T-cell (primary cell): ENCODE data around the gene ROBO2. TPM values are rescaled to one million over a fixed set of nuclear protein-coding genes. Genes with fewer than 3 reads are reported as not detected.

Source experiments
- ATAC-seq, 4 experiments: fragments of 200-7000 bp in 3 of 4; fragments of 150-1000 bp in 1 of 4; cut with Tn5 transposase; replicated peaks in 1 of 4; 1 replicate in 3 of 4; 2 replicates in 1 of 4; pipeline ENCODE4 v1.10.0; 2021; ENCODE audit warnings: moderate library complexity in 3 of 4, mild to moderate bottlenecking in 2 of 4, moderate number of reproducible peaks in 1 of 4
- CTCF ChIA-PET, 2 donors: fragments of 300-600 bp; sonication (Branson Sonifier 250); formaldehyde crosslinking; loops; one replicate each; lab custom pipeline; 2022; ENCODE audit warnings: antibody characterized with exemption in 2 of 2; lab: Charles Lee
- POLR2A ChIA-PET, 2 donors: fragments of 300-600 bp; sonication (Branson Sonifier 250); formaldehyde crosslinking; loops; one replicate each; lab custom pipeline; 2022; ENCODE audit warnings: antibody characterized with exemption in 2 of 2; lab: Charles Lee
- DNase-seq, 35 experiments: peaks; one replicate each; pipeline versions ENCODE4 v3.0.0 to v3.0.0-alpha.2; 2013 to 2023
- H3K27ac ChIP-seq: one replicate; pipeline ENCODE4 v1.5.1; 2013; ENCODE audit warnings: low read length
- H3K27me3 ChIP-seq, 2 experiments: replicated peaks in 1 of 2; 1 replicate in 1 of 2; 2 replicates in 1 of 2; pipeline versions ENCODE4 v1.6.1 to v1.7.0; 2013; ENCODE audit warnings: low read length in 1 of 2, mixed read lengths in 1 of 2; ENCODE audit not compliant: control insufficient read depth in 2 of 2, insufficient read depth in 2 of 2; ENCODE audit errors: extremely low read depth in 1 of 2
- H3K36me3 ChIP-seq, 2 donors: 1 replicate in 1 of 2; 2 replicates in 1 of 2; pipeline versions ENCODE4 v1.6.1 to v1.7.0; 2013; ENCODE audit warnings: low read length in 1 of 2; ENCODE audit not compliant: control insufficient read depth in 2 of 2, insufficient read depth in 1 of 2; ENCODE audit errors: extremely low read depth in 1 of 2
- H3K4me1 ChIP-seq, 2 experiments: 1 replicate in 1 of 2; 2 replicates in 1 of 2; pipeline versions ENCODE4 v1.6.1 to v1.7.0; 2013; ENCODE audit warnings: low read length in 2 of 2, mixed read lengths in 1 of 2; ENCODE audit not compliant: insufficient read depth in 2 of 2, control insufficient read depth in 1 of 2; ENCODE audit errors: extremely low read depth in 1 of 2
- H3K4me3 ChIP-seq, 2 donors: 1 replicate in 1 of 2; 2 replicates in 1 of 2; pipeline versions ENCODE4 v1.5.1 to v1.7.0; 2013; ENCODE audit warnings: mild to moderate bottlenecking in 2 of 2, low read length in 1 of 2, moderate library complexity in 1 of 2; ENCODE audit not compliant: control insufficient read depth in 1 of 2; ENCODE audit errors: extremely low read depth in 1 of 2
- H3K9me3 ChIP-seq: 2 replicates; pipeline ENCODE4 v1.7.0; 2013
- H3K27ac Mint-ChIP-seq, 2 donors: one replicate each; pipeline ENCODE4 v1.8.0; 2020 to 2021; ENCODE audit warnings: mild to moderate bottlenecking in 2 of 2, mixed read lengths in 2 of 2
- H3K27me3 Mint-ChIP-seq, 2 donors: one replicate each; pipeline ENCODE4 v1.8.0; 2021 to 2022; ENCODE audit warnings: mixed read lengths in 2 of 2
- H3K36me3 Mint-ChIP-seq: one replicate; pipeline ENCODE4 v1.8.0; 2021; ENCODE audit warnings: mixed read lengths
- H3K4me1 Mint-ChIP-seq, 3 donors: one replicate each; pipeline ENCODE4 v1.8.0; 2020 to 2022; ENCODE audit warnings: mixed read lengths in 3 of 3, mild to moderate bottlenecking in 1 of 3
- H3K4me3 Mint-ChIP-seq, 3 donors: one replicate each; pipeline ENCODE4 v1.8.0; 2020 to 2022; ENCODE audit warnings: mild to moderate bottlenecking in 3 of 3, mixed read lengths in 3 of 3, moderate library complexity in 3 of 3
- H3K9me3 Mint-ChIP-seq, 3 donors: one replicate each; pipeline ENCODE4 v1.8.0; 2020 to 2022; ENCODE audit warnings: mixed read lengths in 3 of 3
- WGBS: methylation state at CpG from one replicate; pipeline ENCODE4 v1.1.5; 2013; ENCODE audit warnings: missing lambda C conversion rate; ENCODE audit not compliant: insufficient coverage; 5-methylcytosine and 5-hydroxymethylcytosine counted together
- total RNA-seq, 35 experiments: library from RNA in 6 of 35; stranded (reverse) in 6 of 35; fragments of 120-200 nt in 1 of 35; gene quantifications; one replicate each; pipeline versions ENCODE4 v1.2.1 to v1.2.4 and lab custom pipeline; 2013 to 2026

The ROBO2 gene
- total RNA-seq, 5 donors from 2014 or later (not counting 1 experiment from before 2014, with no cell fraction given), result not detected

GRCh38 chr3:77549034-77549433 lies 509.1 kb downstream of the ROBO2 start:
- no peak overlapping the region for H3K4me3 ChIP-seq
- no peak overlapping the region for H3K27ac ChIP-seq
- no peaks in the 10 kb centered on the region for H3K36me3 Mint-ChIP-seq
- H3K36me3 ChIP-seq, result no peaks in the 10 kb centered on the region
- H3K9me3 ChIP-seq, result no peaks in the 10 kb centered on the region
- H3K27me3 ChIP-seq, result no peaks in the 10 kb centered on the region
- H3K27me3 Mint-ChIP-seq, result no peaks in the 10 kb centered on the region
- ChIA-PET CTCF (no interaction called here), POLR2A (no interaction called here)
- H3K4me1 ChIP-seq, result no peaks in the 10 kb centered on the region
- H3K27ac Mint-ChIP-seq, result no peak overlapping the region
- peaks cover 13 to 29% (median 16%) of the 10 kb centered on the region in 3 donors for H3K9me3 Mint-ChIP-seq
- DNase-seq (no peak), ATAC-seq (no peak)
- H3K4me3 Mint-ChIP-seq, result no peak overlapping the region
- whole genome bisulfite sequencing, result no CpG with 5 or more reads among the region's 5 CpGs
- H3K4me1 Mint-ChIP-seq, result no peaks in the 10 kb centered on the region

- H3K36me3 Mint-ChIP-seq, result no peaks in the 10 kb centered on the region
- no peaks in the 10 kb centered on the region for H3K36me3 ChIP-seq
- ChIA-PET CTCF (no interaction called here), POLR2A (no interaction called here)
- no peaks in the 10 kb centered on the region for H3K4me1 Mint-ChIP-seq
- H3K27me3 ChIP-seq, result no peaks in the 10 kb centered on the region
- no peak overlapping the region for H3K27ac ChIP-seq
- H3K9me3 ChIP-seq, result no peaks in the 10 kb centered on the region
- no peak overlapping the region for H3K27ac Mint-ChIP-seq
- H3K9me3 Mint-ChIP-seq, result peaks cover 15 to 27% (median 22%) of the 10 kb centered on the region in 3 donors
- DNase-seq (no peak), ATAC-seq (no peak)
- no peaks in the 10 kb centered on the region for H3K4me1 ChIP-seq
- H3K4me3 Mint-ChIP-seq, result no peak overlapping the region
- H3K4me3 ChIP-seq, result no peak overlapping the region
- WGBS, result no CpG with 5 or more reads among the region's 1 CpG
- no peaks in the 10 kb centered on the region for H3K27me3 Mint-ChIP-seq
These were observed 513.3 kb downstream of the ROBO2 start for GRCh38 chr3:77553240-77553639.

- POLR2A ChIA-PET, result no interaction called here
- no peaks in the 10 kb centered on the region for H3K4me1 ChIP-seq
- Mint-ChIP-seq H3K27me3 (no peaks in the 10 kb centered on the region), H3K36me3 (no peaks in the 10 kb centered on the region), H3K4me3 (no peak overlapping the region), H3K4me1 (no peaks in the 10 kb centered on the region), H3K9me3 (peaks cover 13 to 21% (median 20%) of the 10 kb centered on the region in 3 donors), H3K27ac (no peak overlapping the region)
- no peaks in the 10 kb centered on the region for H3K27me3 ChIP-seq
- H3K36me3 ChIP-seq, result no peaks in the 10 kb centered on the region
- no peak for DNase-seq
- no CpG with 5 or more reads among the region's 2 CpGs for WGBS
- CTCF ChIA-PET, result no interaction called here
- H3K4me3 ChIP-seq, result no peak overlapping the region
- ATAC-seq, result no peak
- no peak overlapping the region for H3K27ac ChIP-seq
- no peaks in the 10 kb centered on the region for H3K9me3 ChIP-seq
These were observed 522.2 kb downstream of the ROBO2 start for GRCh38 chr3:77562089-77562488.

- WGBS, result 71% methylated on average over 1 of the region's 1 CpG
- H3K36me3 ChIP-seq, result no peaks in the 10 kb centered on the region
- no peaks in the 10 kb centered on the region for H3K27me3 ChIP-seq
- Mint-ChIP-seq H3K4me3 (no peak overlapping the region), H3K4me1 (no peaks in the 10 kb centered on the region), H3K9me3 (peaks cover 13 to 24% (median 20%) of the 10 kb centered on the region in 3 donors), H3K36me3 (no peaks in the 10 kb centered on the region), H3K27me3 (no peaks in the 10 kb centered on the region), H3K27ac (no peak overlapping the region)
- ATAC-seq, result no peak
- H3K9me3 ChIP-seq, result no peaks in the 10 kb centered on the region
- no peaks in the 10 kb centered on the region for H3K4me1 ChIP-seq
- no peak overlapping the region for H3K27ac ChIP-seq
- H3K4me3 ChIP-seq, result no peak overlapping the region
- DNase-seq, result no peak
- ChIA-PET POLR2A (no interaction called here), CTCF (no interaction called here)
These were observed 523.1 kb downstream of the ROBO2 start for GRCh38 chr3:77563012-77563411.

GRCh38 chr3:77566055-77566454 lies 526.2 kb downstream of the ROBO2 start:
- Mint-ChIP-seq H3K4me3 (no peak overlapping the region), H3K9me3 (peaks cover 18 to 28% (median 19%) of the 10 kb centered on the region in 3 donors), H3K4me1 (no peaks in the 10 kb centered on the region), H3K27me3 (no peaks in the 10 kb centered on the region), H3K36me3 (no peaks in the 10 kb centered on the region), H3K27ac (no peak overlapping the region)
- Histone ChIP-seq H3K9me3 (no peaks in the 10 kb centered on the region), H3K27ac (no peak overlapping the region), H3K4me3 (no peak overlapping the region), H3K27me3 (no peaks in the 10 kb centered on the region), H3K36me3 (no peaks in the 10 kb centered on the region), H3K4me1 (no peaks in the 10 kb centered on the region)
- DNase-seq (no peak), ATAC-seq (no peak)
- POLR2A ChIA-PET, result no interaction called here
- WGBS, result 69% methylated on average over 3 of the region's 6 CpGs
- CTCF ChIA-PET, result no interaction called here

GRCh38 chr3:77571971-77572715 lies 532.2 kb downstream of the ROBO2 start:
- H3K4me3 ChIP-seq, result no peak overlapping the region
- H3K27ac ChIP-seq, result no peak overlapping the region
- no peaks in the 10 kb centered on the region for H3K27me3 ChIP-seq
- Mint-ChIP-seq H3K9me3 (peaks cover 9 to 22% (median 18%) of the 10 kb centered on the region in 3 donors), H3K36me3 (no peaks in the 10 kb centered on the region), H3K27ac (no peak overlapping the region), H3K4me1 (no peaks in the 10 kb centered on the region), H3K27me3 (no peaks in the 10 kb centered on the region), H3K4me3 (no peak overlapping the region)
- no peaks in the 10 kb centered on the region for H3K9me3 ChIP-seq
- DNase-seq (no peak), ATAC-seq (no peak)
- no peaks in the 10 kb centered on the region for H3K36me3 ChIP-seq
- CTCF ChIA-PET, result interaction anchor here in 1 of 2 donors (0.8 kb wide), 1 partner anchor 59 kb away, joined by 3 read pairs; no protein-coding TSS in a partner anchor
- POLR2A ChIA-PET, result interaction anchor here in 1 of 2 donors (0.5 kb wide), 1 partner anchor 872 kb away, joined by 3 read pairs; no protein-coding TSS in a partner anchor
- H3K4me1 ChIP-seq, result no peaks in the 10 kb centered on the region
- no CpG with 5 or more reads among the region's 5 CpGs for WGBS
